Nucleus accumbens (tissue), 56 donors: ENCODE results near the gene NT5DC4.

Source experiments
- DNase-seq, 56 donors: peaks; one replicate each; lab custom pipeline; 2025; lab: John Stamatoyannopoulos, UW

NT5DC4 gene

GRCh38 chr2:112749755-112750559 is 29.1 kb downstream of the NT5DC4 start:
- DNase-seq = peak in 51 of 56 donors; percentile 5 to 83 (median 50)

GRCh38 chr2:112750560-112750843 is 29.7 kb downstream of the NT5DC4 start:
- no peak for DNase-seq

GRCh38 chr2:112751451-112752197 is 30.8 kb downstream of the NT5DC4 start:
- DNase-seq = no peak

GRCh38 chr2:112752667-112753066 is 31.8 kb downstream of the NT5DC4 start:
- DNase-seq = no peak

GRCh38 chr2:112754564-112754963 is 33.7 kb downstream of the NT5DC4 start:
- no peak for DNase-seq

- no peak for DNase-seq
These were observed 34.6 kb downstream of the NT5DC4 start for GRCh38 chr2:112755444-112755843.

GRCh38 chr2:112756207-112756606 is 35.4 kb downstream of the NT5DC4 start:
- no peak for DNase-seq

GRCh38 chr2:112757265-112757664 is 36.4 kb downstream of the NT5DC4 start:
- no peak for DNase-seq

- no peak for DNase-seq
These were observed 37.9 kb downstream of the NT5DC4 start for GRCh38 chr2:112758711-112759110.

GRCh38 chr2:112760149-112760548 is 39.3 kb downstream of the NT5DC4 start:
- DNase-seq = no peak

GRCh38 chr2:112762276-112762675 is 41.5 kb downstream of the NT5DC4 start:
- DNase-seq = no peak

GRCh38 chr2:112764071-112765044 is 43.5 kb downstream of the NT5DC4 start, which contains the start of gene CKAP2L:
Gene CKAP2L, minus strand, starts transcription at chr2:112764609. Its CDS starts 11 bp downstream, at chr2:112764598.
- peak; percentile 53 to 99 (median 92) for DNase-seq

GRCh38 chr2:112765251-112765650 is 44.4 kb downstream of the NT5DC4 start:
- DNase-seq = no peak

GRCh38 chr2:112767693-112768330 is 47.0 kb downstream of the NT5DC4 start:
- DNase-seq = no peak

- no peak for DNase-seq
These were observed 47.6 kb downstream of the NT5DC4 start for GRCh38 chr2:112768432-112768831.

GRCh38 chr2:112772322-112772721 is 51.5 kb downstream of the NT5DC4 start:
- no peak for DNase-seq

- DNase-seq = no peak
These were observed 52.2 kb downstream of the NT5DC4 start for GRCh38 chr2:112772911-112773475.

GRCh38 chr2:112773556-112773955 is 52.7 kb downstream of the NT5DC4 start:
- no peak for DNase-seq

GRCh38 chr2:112774536-112775285 is 53.9 kb downstream of the NT5DC4 start:
- DNase-seq = no peak
